Measurements from ENCODE around the gene ZNF230.

ZNF230 gene

DNA sequence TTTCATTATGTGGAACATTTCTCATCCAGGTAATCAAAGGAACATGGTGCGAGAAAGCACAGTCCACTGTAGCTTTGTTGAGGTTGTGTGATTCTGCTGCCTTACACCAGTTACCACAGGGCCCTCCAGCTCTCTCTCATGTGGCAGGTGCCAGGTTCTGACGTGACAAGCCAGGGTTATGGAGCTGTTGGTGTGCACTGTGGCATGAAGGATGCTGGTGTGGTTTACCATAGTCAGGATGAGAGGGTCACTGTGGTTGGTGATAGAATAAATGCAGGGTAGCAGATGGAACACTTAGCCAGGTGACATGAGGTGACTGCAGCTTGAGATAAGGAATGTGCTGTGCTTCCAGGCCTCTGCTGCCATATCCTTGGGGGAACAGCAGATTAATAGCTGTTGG is 56.5 kb downstream of the ZNF230 start:
- TF ChIP-seq, protein P1, sequence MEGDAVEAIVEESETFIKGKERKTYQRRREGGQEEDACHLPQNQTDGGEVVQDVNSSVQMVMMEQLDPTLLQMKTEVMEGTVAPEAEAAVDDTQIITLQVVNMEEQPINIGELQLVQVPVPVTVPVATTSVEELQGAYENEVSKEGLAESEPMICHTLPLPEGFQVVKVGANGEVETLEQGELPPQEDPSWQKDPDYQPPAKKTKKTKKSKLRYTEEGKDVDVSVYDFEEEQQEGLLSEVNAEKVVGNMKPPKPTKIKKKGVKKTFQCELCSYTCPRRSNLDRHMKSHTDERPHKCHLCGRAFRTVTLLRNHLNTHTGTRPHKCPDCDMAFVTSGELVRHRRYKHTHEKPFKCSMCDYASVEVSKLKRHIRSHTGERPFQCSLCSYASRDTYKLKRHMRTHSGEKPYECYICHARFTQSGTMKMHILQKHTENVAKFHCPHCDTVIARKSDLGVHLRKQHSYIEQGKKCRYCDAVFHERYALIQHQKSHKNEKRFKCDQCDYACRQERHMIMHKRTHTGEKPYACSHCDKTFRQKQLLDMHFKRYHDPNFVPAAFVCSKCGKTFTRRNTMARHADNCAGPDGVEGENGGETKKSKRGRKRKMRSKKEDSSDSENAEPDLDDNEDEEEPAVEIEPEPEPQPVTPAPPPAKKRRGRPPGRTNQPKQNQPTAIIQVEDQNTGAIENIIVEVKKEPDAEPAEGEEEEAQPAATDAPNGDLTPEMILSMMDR (conservative IDR thresholded peaks at IDR 0.05; ENCODE audit: low read depth, low read length): no peak
- DNase-seq (ENCODE audit: low read depth): no peak
- no peak overlapping the region for H3K4me3 ChIP-seq (ENCODE audit: low read depth, low read length)

DNA sequence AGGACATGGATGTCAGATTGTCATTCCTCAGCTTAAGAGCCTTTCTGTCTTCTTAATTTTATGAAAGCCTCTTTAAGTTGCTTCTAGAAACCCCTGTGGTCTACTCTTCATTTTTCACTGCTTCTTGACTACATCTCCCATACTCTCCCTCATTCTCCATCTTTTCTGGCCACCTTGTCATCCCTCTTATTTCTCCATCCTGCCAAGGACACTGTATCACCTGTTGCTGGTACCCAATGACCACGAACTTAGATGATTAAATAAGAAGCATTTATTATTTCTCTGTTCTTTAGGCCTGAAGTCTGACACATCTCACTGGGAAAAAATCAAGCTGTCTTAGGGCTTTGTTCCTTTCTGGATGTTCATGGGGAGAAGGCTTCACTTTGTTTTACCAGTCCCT is 58.3 kb downstream of the ZNF230 start:
- DNase-seq (ENCODE audit: low read depth): no peak
- TF ChIP-seq, protein P1 (conservative IDR thresholded peaks at IDR 0.05; ENCODE audit: low read depth, low read length): no peak
- H3K4me3 ChIP-seq (ENCODE audit: low read depth, low read length): no peak overlapping the region

Measured in choroid plexus epithelial cell (primary cell).